Mesenchymal stem cell (in vitro differentiated cells and primary cell): ENCODE results near the gene MDM1.

Experiments used
- DNase-seq: peaks from one replicate; pipeline ENCODE4 v3.0.0-alpha.2; 2013
- H2AFZ ChIP-seq: one replicate; pipeline ENCODE4 v1.6.1; 2013; ENCODE audit warnings: low read depth, mild to moderate bottlenecking, control low read depth, inconsistent platforms, low read length, moderate library complexity
- H2AK5ac ChIP-seq: 2 replicates; pipeline ENCODE4 v1.6.1; 2013; ENCODE audit warnings: low read length, moderate library complexity, mild to moderate bottlenecking, inconsistent platforms; ENCODE audit not compliant: severe bottlenecking
- H2BK120ac ChIP-seq: one replicate; pipeline ENCODE4 v1.6.1; 2013; ENCODE audit warnings: low read depth, mild to moderate bottlenecking, inconsistent platforms, low read length, moderate library complexity
- H2BK12ac ChIP-seq, 2 experiments: one replicate each; pipeline ENCODE4 v1.6.1; 2013; ENCODE audit warnings: inconsistent platforms in 2 of 2, low read length in 2 of 2, mild to moderate bottlenecking in 2 of 2, moderate library complexity in 2 of 2, control low read depth in 1 of 2
- H2BK15ac ChIP-seq: one replicate; pipeline ENCODE4 v1.6.1; 2013; ENCODE audit warnings: mild to moderate bottlenecking, low read depth, inconsistent platforms; ENCODE audit not compliant: poor library complexity, severe bottlenecking
- H2BK5ac ChIP-seq: 2 replicates; pipeline ENCODE4 v1.6.1; 2013; ENCODE audit warnings: low read depth, mild to moderate bottlenecking, low read length, control low read depth, inconsistent platforms; ENCODE audit not compliant: poor library complexity, severe bottlenecking
- H3K14ac ChIP-seq, 2 experiments: one replicate each; pipeline ENCODE4 v1.6.1; 2013; ENCODE audit warnings: inconsistent platforms in 2 of 2, low read length in 2 of 2, control low read depth in 1 of 2, mild to moderate bottlenecking in 1 of 2, moderate library complexity in 1 of 2
- H3K18ac ChIP-seq, 2 experiments: one replicate each; pipeline ENCODE4 v1.6.1; 2013; ENCODE audit warnings: inconsistent platforms in 2 of 2, low read length in 2 of 2, control low read depth in 1 of 2, low read depth in 1 of 2, mild to moderate bottlenecking in 1 of 2
- H3K23ac ChIP-seq, 2 experiments: one replicate each; pipeline ENCODE4 v1.6.1; 2013; ENCODE audit warnings: inconsistent platforms in 2 of 2, low read length in 2 of 2, mild to moderate bottlenecking in 2 of 2, moderate library complexity in 2 of 2, control low read depth in 1 of 2
- H3K27ac ChIP-seq: 2 replicates; pipeline ENCODE4 v1.5.1; 2013; ENCODE audit warnings: mild to moderate bottlenecking, moderate library complexity, low read length, control low read depth, inconsistent platforms; ENCODE audit not compliant: poor library complexity, severe bottlenecking
- H3K27me3 ChIP-seq, 2 experiments: 2 replicates each; pipeline versions ENCODE4 v1.6.1 to v1.7.0; 2013; ENCODE audit warnings: low read length in 2 of 2, mild to moderate bottlenecking in 2 of 2, moderate library complexity in 2 of 2, control low read depth in 1 of 2, inconsistent platforms in 1 of 2; ENCODE audit not compliant: control insufficient read depth in 1 of 2, insufficient read depth in 1 of 2
- H3K36me3 ChIP-seq, 2 experiments: 2 replicates each; pipeline versions ENCODE4 v1.6.1 to v1.7.0; 2013; ENCODE audit warnings: low read length in 2 of 2, control low read depth in 1 of 2, inconsistent platforms in 1 of 2, low read depth in 1 of 2, mild to moderate bottlenecking in 1 of 2; ENCODE audit not compliant: insufficient read depth in 2 of 2, control insufficient read depth in 1 of 2
- H3K4ac ChIP-seq, 2 experiments: one replicate each; pipeline ENCODE4 v1.6.1; 2013; ENCODE audit warnings: inconsistent platforms in 2 of 2, low read length in 2 of 2, mild to moderate bottlenecking in 2 of 2, moderate library complexity in 2 of 2, control low read depth in 1 of 2, low read depth in 1 of 2
- H3K4me1 ChIP-seq: 2 replicates; pipeline ENCODE4 v1.6.1; 2013; ENCODE audit warnings: low read depth, low read length, control low read depth; ENCODE audit not compliant: control insufficient read depth, insufficient read depth
- H3K4me2 ChIP-seq: 2 replicates; pipeline ENCODE4 v1.6.1; 2013; ENCODE audit warnings: low read length, mild to moderate bottlenecking, inconsistent platforms; ENCODE audit not compliant: poor library complexity, severe bottlenecking
- H3K4me3 ChIP-seq, 2 experiments: 2 replicates each; pipeline versions ENCODE4 v1.5.1 to v1.7.0; 2013; ENCODE audit warnings: low read length in 2 of 2, mild to moderate bottlenecking in 2 of 2, control low read depth in 1 of 2, low read depth in 1 of 2; ENCODE audit not compliant: insufficient read depth in 1 of 2
- H3K79me1 ChIP-seq: replicated peaks from 2 replicates; pipeline ENCODE4 v1.6.1; 2013; ENCODE audit warnings: mild to moderate bottlenecking, control low read depth, low read length, inconsistent platforms; ENCODE audit not compliant: poor library complexity, severe bottlenecking
- H3K9ac ChIP-seq: 2 replicates; pipeline ENCODE4 v1.7.0; 2013; ENCODE audit warnings: mild to moderate bottlenecking, low read length, moderate library complexity
- H3K9me3 ChIP-seq: 2 replicates; pipeline ENCODE4 v1.7.0; 2013; ENCODE audit warnings: mild to moderate bottlenecking, low read length; ENCODE audit not compliant: control insufficient read depth
- H4K8ac ChIP-seq: one replicate; pipeline ENCODE4 v1.6.1; 2013; ENCODE audit warnings: inconsistent platforms, mild to moderate bottlenecking, low read length, moderate library complexity
- H4K91ac ChIP-seq: one replicate; pipeline ENCODE4 v1.6.1; 2013; ENCODE audit warnings: mild to moderate bottlenecking, low read length, inconsistent platforms
- WGBS: methylation state at CpG from one replicate; pipeline ENCODE4 v1.1.7; 2013; ENCODE audit warnings: mixed read lengths; 5-methylcytosine and 5-hydroxymethylcytosine counted together

Gene MDM1

GRCh38 chr12:68321140-68321539, 11.0 kb downstream of the MDM1 start:
- H3K23ac ChIP-seq, result no peak overlapping the region
- no peak overlapping the region for H2AFZ ChIP-seq
- no peak overlapping the region for H3K4me2 ChIP-seq
- H2BK5ac ChIP-seq, result no peak overlapping the region
- no peak overlapping the region for H4K91ac ChIP-seq
- H3K4me1 ChIP-seq, result no peaks in the 10 kb centered on the region
- no peaks in the 10 kb centered on the region for H3K9me3 ChIP-seq
- H2BK12ac ChIP-seq, result no peak overlapping the region
- no peaks in the 10 kb centered on the region for H3K27me3 ChIP-seq
- no peak overlapping the region for H2BK15ac ChIP-seq
- H4K8ac ChIP-seq, result no peak overlapping the region
- no peak overlapping the region for H3K18ac ChIP-seq
- no peak overlapping the region for H3K27ac ChIP-seq
- H3K14ac ChIP-seq, result no peak overlapping the region
- H3K79me1 ChIP-seq, result no peaks in the 10 kb centered on the region
- no peak overlapping the region for H3K9ac ChIP-seq
- H3K4ac ChIP-seq, result no peak overlapping the region
- peaks cover 0 to 12% of the 10 kb centered on the region in 2 experiments for H3K36me3 ChIP-seq
- no peak overlapping the region for H3K4me3 ChIP-seq
- WGBS, result no CpG with 5 or more reads among the region's 2 CpGs
- no peak overlapping the region for H2BK120ac ChIP-seq
- H2AK5ac ChIP-seq, result no peak overlapping the region
- no peak for DNase-seq

DNA sequence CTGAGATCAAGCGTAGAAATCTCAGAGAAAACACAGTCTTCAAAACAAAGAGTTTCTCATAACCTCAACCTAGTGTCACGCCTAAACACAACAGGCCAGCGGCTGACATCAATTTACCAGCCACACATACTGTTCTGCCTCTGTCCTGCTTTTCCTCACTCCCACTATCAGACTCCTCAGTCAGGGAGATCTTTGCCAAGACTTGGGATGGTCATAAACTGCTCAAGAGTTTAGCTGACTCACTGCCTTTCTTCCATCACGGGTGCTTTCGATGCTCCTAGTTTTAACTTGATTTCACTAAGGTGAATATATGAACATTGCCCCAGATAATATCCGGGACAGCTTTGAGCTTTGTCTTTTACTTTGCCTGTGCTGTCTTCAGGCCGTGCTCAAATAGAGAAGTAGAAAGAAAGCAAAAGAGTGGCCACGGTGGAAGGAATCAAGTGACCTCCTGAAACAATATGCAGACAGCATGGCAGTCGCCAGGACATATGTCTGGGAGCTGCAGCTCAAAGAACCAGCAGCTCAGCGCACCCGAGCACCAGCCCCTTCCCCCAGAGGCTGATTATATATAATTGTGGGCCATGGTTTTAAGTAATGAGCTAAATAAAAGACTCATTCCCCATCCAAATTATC, 12.1 kb downstream of the MDM1 start:
- WGBS, result 54% methylated on average over 9 of the region's 11 CpGs
- peak overlapping the region in 1 of 2 experiments; percentile 17 for H3K4ac ChIP-seq

DNA sequence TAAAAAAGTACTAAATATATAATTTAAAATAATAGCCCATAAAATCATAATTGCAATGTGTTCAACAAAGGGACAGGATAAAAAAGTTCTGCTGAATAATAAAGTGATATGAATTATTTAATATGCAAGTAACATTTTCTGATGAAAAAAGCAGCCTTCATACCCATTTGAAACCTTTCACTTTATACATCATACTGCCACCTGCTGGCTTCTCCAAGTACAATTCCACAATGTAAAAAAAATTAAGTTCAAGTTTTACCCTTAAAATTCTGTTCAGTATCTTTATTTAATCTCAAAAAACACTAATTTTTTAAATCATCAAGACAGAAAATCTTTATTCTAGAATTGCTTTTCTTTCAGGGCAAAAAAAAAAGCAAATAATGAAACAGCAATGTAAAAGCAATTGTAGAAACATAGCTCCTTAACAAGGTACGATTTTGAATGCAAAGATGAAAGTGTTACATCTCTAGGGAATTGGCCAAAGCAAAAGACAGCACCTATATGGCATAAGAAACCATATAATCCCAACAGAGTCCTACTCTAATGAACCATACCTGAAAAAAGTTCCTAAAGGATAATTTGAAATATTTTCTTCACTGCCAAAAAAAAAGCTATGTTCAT, 15.0 kb downstream of the MDM1 start:
- Histone ChIP-seq H3K9me3 (no peaks in the 10 kb centered on the region), H2AK5ac (no peak overlapping the region), H3K27me3 (no peaks in the 10 kb centered on the region), H4K91ac (no peak overlapping the region), H3K27ac (no peak overlapping the region), H3K4ac (no peak overlapping the region), H3K4me1 (no peaks in the 10 kb centered on the region), H2BK120ac (no peak overlapping the region), H3K18ac (no peak overlapping the region), H4K8ac (no peak overlapping the region), H3K4me3 (no peak overlapping the region), H2BK5ac (no peak overlapping the region), H3K4me2 (no peak overlapping the region), H3K36me3 (peaks cover 3 to 27% of the 10 kb centered on the region in 2 experiments), H2AFZ (no peak overlapping the region), H3K9ac (no peak overlapping the region), H2BK12ac (no peak overlapping the region), H3K14ac (no peak overlapping the region), H3K79me1 (no peaks in the 10 kb centered on the region), H2BK15ac (no peak overlapping the region), H3K23ac (no peak overlapping the region)
- DNase-seq, result peak; percentile 59
- 100% methylated on average over 1 of the region's 1 CpG for WGBS

More for the DNA sequence above, 12.1 kb downstream of the MDM1 start:
- Histone ChIP-seq H3K27ac (no peak overlapping the region), H3K9me3 (no peaks in the 10 kb centered on the region), H3K27me3 (no peaks in the 10 kb centered on the region), H3K23ac (no peak overlapping the region), H3K9ac (peak overlapping the region; percentile 78), H3K36me3 (peaks cover 0 to 9% of the 10 kb centered on the region in 2 experiments), H3K79me1 (no peaks in the 10 kb centered on the region), H2BK15ac (no peak overlapping the region), H4K91ac (peak overlapping the region; percentile 78), H2AFZ (peak overlapping the region; percentile 18), H2BK12ac (peak overlapping the region; percentile 5 to 71), H3K14ac (no peak overlapping the region), H4K8ac (peak overlapping the region; percentile 81), H2BK5ac (no peak overlapping the region), H3K4me1 (no peaks in the 10 kb centered on the region), H2BK120ac (no peak overlapping the region), H3K18ac (peak overlapping the region; percentile 60 to 64), H2AK5ac (no peak overlapping the region), H3K4me3 (peak overlapping the region in 1 of 2 experiments; percentile 17), H3K4me2 (no peak overlapping the region)
- DNase-seq, result peak; percentile 86

- Histone ChIP-seq H3K79me1 (no peaks in the 10 kb centered on the region), H3K9ac (no peak overlapping the region), H3K14ac (no peak overlapping the region), H2BK15ac (no peak overlapping the region), H2BK12ac (no peak overlapping the region), H2AK5ac (no peak overlapping the region), H2BK5ac (no peak overlapping the region), H3K9me3 (no peaks in the 10 kb centered on the region), H3K36me3 (peaks cover 9 to 57% of the 10 kb centered on the region in 2 experiments), H3K4me2 (no peak overlapping the region), H2BK120ac (no peak overlapping the region), H3K27me3 (no peaks in the 10 kb centered on the region), H3K18ac (no peak overlapping the region), H3K27ac (no peak overlapping the region), H3K4ac (no peak overlapping the region), H4K91ac (no peak overlapping the region), H3K4me3 (no peak overlapping the region), H2AFZ (no peak overlapping the region), H3K4me1 (peaks cover 2% of the 10 kb centered on the region), H4K8ac (no peak overlapping the region), H3K23ac (no peak overlapping the region)
- WGBS, result 30% methylated on average over 2 of the region's 2 CpGs
- peak; percentile 42 for DNase-seq
These were observed 21.8 kb downstream of the MDM1 start for GRCh38 chr12:68310370-68310769.
